ENCODE data around the gene RYR3.

DNA sequence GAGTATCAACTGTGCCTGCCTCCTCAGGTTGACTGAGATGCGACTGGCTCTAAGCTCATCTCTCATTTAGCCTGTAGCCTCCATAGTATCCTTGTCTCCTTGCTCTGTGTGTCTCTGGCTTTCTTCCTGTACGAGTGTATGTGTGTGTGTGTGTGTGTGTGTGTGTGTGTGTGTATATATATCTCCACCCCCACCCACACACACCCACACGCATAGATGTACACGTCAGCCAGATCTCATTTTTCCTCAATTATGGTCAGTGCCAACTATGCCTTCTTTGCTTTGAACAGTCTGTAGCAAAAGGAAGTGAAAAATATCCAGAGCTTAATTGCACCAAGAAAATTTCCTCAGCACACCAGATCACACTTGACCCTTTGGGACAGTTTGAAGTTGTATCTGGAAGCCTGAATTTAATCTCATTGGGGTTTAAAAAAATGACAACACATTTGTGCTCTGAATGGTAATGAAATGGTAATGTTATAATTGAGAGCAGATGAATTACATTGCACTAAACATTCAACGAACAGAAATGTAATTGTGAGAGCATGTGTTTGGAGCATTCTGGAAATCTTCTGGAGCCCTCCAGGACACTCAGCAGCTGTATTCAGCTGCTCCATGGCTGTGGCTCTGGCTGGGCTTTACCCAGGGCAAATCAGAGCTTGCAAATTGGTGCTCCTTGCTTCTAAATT is 63.6 kb downstream of the RYR3 start:
- TF ChIP-seq, protein P1, sequence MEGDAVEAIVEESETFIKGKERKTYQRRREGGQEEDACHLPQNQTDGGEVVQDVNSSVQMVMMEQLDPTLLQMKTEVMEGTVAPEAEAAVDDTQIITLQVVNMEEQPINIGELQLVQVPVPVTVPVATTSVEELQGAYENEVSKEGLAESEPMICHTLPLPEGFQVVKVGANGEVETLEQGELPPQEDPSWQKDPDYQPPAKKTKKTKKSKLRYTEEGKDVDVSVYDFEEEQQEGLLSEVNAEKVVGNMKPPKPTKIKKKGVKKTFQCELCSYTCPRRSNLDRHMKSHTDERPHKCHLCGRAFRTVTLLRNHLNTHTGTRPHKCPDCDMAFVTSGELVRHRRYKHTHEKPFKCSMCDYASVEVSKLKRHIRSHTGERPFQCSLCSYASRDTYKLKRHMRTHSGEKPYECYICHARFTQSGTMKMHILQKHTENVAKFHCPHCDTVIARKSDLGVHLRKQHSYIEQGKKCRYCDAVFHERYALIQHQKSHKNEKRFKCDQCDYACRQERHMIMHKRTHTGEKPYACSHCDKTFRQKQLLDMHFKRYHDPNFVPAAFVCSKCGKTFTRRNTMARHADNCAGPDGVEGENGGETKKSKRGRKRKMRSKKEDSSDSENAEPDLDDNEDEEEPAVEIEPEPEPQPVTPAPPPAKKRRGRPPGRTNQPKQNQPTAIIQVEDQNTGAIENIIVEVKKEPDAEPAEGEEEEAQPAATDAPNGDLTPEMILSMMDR (conservative IDR thresholded peaks at IDR 0.05; ENCODE audit: low read length) = no peak
- TF ChIP-seq EZH2phosphoT487 (IDR thresholded peaks at IDR 0.05; ENCODE audit: borderline replicate concordance) = no peak
